Fibroblast of lung (primary cell): Measurements from ENCODE around the gene EID2B. TPM values are rescaled to one million over a fixed set of nuclear protein-coding genes. Genes with fewer than 3 reads are reported as not detected.

Experiments used
- DNase-seq, 2 donors: peaks; one replicate each; pipeline versions ENCODE4 v3.0.0 to v3.0.0-alpha.2; 2010; ENCODE audit warnings: low read depth in 2 of 2
- H2AFZ ChIP-seq: 2 replicates; pipeline ENCODE4 v1.5.1; 2012; ENCODE audit warnings: low read length, control low read depth, inconsistent platforms
- H3K27ac ChIP-seq: 2 replicates; pipeline ENCODE4 v1.5.1; 2011; ENCODE audit warnings: low read length, control low read depth; ENCODE audit not compliant: insufficient read depth
- H3K27me3 ChIP-seq: 2 replicates; pipeline ENCODE4 v1.5.1; 2011; ENCODE audit warnings: mild to moderate bottlenecking, low read length; ENCODE audit not compliant: control insufficient read depth, insufficient read depth
- H3K36me3 ChIP-seq: 2 replicates; pipeline ENCODE4 v1.5.1; 2011; ENCODE audit warnings: low read length; ENCODE audit not compliant: control insufficient read depth, insufficient read depth
- H3K4me1 ChIP-seq: 2 replicates; pipeline ENCODE4 v1.5.1; 2011; ENCODE audit warnings: low read length; ENCODE audit not compliant: control insufficient read depth, insufficient read depth; ENCODE audit errors: extremely low read depth
- H3K4me2 ChIP-seq: 2 replicates; pipeline ENCODE4 v1.5.1; 2011; ENCODE audit warnings: low read length, control low read depth; ENCODE audit not compliant: insufficient read depth; ENCODE audit errors: extremely low read depth
- H3K4me3 ChIP-seq, 4 experiments: fragments of 200-600 bp in 1 of 4; sonication (generic) in 1 of 4; replicated peaks in 1 of 4; 2 replicates each; pipeline ENCODE4 v1.5.1; 2011 to 2016; ENCODE audit warnings: low read length in 4 of 4, low read depth in 3 of 4, mild to moderate bottlenecking in 3 of 4, control low read depth in 2 of 4, inconsistent platforms in 1 of 4, mixed read lengths in 1 of 4; ENCODE audit not compliant: insufficient read depth in 1 of 4; ENCODE audit errors: control extremely low read depth in 1 of 4
- H3K79me2 ChIP-seq: 2 replicates; pipeline ENCODE4 v1.5.1; 2012; ENCODE audit warnings: mild to moderate bottlenecking, low read length, inconsistent platforms; ENCODE audit not compliant: control insufficient read depth, insufficient read depth
- H3K9ac ChIP-seq: 2 replicates; pipeline ENCODE4 v1.5.1; 2011; ENCODE audit warnings: mild to moderate bottlenecking, low read length, control low read depth; ENCODE audit not compliant: insufficient read depth
- H3K9me3 ChIP-seq: 2 replicates; pipeline ENCODE4 v1.5.1; 2012; ENCODE audit warnings: low read depth, low read length; ENCODE audit not compliant: control insufficient read depth, insufficient read depth
- H4K20me1 ChIP-seq: 2 replicates; pipeline ENCODE4 v1.5.1; 2011; ENCODE audit warnings: low read length; ENCODE audit not compliant: control insufficient read depth, insufficient read depth; ENCODE audit errors: extremely low read depth
- CTCF ChIP-seq, 2 donors: IDR thresholded peaks in 1 of 2; conservative IDR thresholded peaks in 1 of 2; 1 replicate in 1 of 2; 2 replicates in 1 of 2; pipeline ENCODE4 v1.5.1; 2011 to 2012; ENCODE audit warnings: low read length in 2 of 2, control low read depth in 1 of 2, inconsistent platforms in 1 of 2, low read depth in 1 of 2, mild to moderate bottlenecking in 1 of 2
- EZH2 ChIP-seq: IDR thresholded peaks from 2 replicates; pipeline ENCODE4 v1.5.1; 2012; ENCODE audit warnings: low read length, control low read depth, mild to moderate bottlenecking; ENCODE audit errors: missing control alignments
- polyA plus RNA-seq, 2 donors: library from polyadenylated mRNA; depleted of rRNA in 1 of 2; stranded (reverse) in 1 of 2; unstranded in 1 of 2; fragments of >200 nt; gene quantifications; 2 replicates each; pipeline ENCODE4 v1.2.1, GENCODE V29; 2011 to 2012; ENCODE audit warnings: missing spikeins in 1 of 2
- total RNA-seq: library from RNA; depleted of rRNA; stranded (reverse); fragments of >200 nt; gene quantifications from 2 replicates; pipeline ENCODE4 v1.2.1, GENCODE V29; 2014

Gene EID2B
- total and polyA plus RNA-seq, 2 donors (not counting 1 experiment from before 2014, with no cell fraction given), result 3.4 to 4.1 TPM

GRCh38 chr19:39500543-39500942, 32.1 kb downstream of the EID2B start:
- TF ChIP-seq CTCF (conservative IDR thresholded peaks at IDR 0.05 in 1 of 2, IDR thresholded peaks at IDR 0.05 in 1 of 2; ENCODE audit: low read depth in 1 of 2, low read length in 2 of 2) (no peak), EZH2 (no peak)
- no peaks in the 10 kb centered on the region for H3K36me3 ChIP-seq
- H3K27me3 ChIP-seq, result peaks cover 27% of the 10 kb centered on the region
- no peaks in the 10 kb centered on the region for H4K20me1 ChIP-seq
- DNase-seq, result no peak
- no peaks in the 10 kb centered on the region for H3K79me2 ChIP-seq
- H2AFZ ChIP-seq, result no peak overlapping the region
- H3K4me2 ChIP-seq, result no peak overlapping the region
- no peak overlapping the region for H3K9ac ChIP-seq
- H3K9me3 ChIP-seq, result no peaks in the 10 kb centered on the region
- H3K4me3 ChIP-seq, result no peak overlapping the region
- H3K27ac ChIP-seq, result no peak overlapping the region
- H3K4me1 ChIP-seq, result no peaks in the 10 kb centered on the region

- Histone ChIP-seq H3K27ac (no peak overlapping the region), H3K9me3 (no peaks in the 10 kb centered on the region)
Observed at GRCh38 chr19:39499932-39500331, 32.7 kb downstream of the EID2B start.

GRCh38 chr19:39498798-39499642, 33.6 kb downstream of the EID2B start, which contains the start of gene DLL3:
TSS of gene DLL3 (plus strand) at chr19:39498947. CDS start at chr19:39498975, 28 bp downstream.
- H3K9me3 ChIP-seq, result no peaks in the 10 kb centered on the region
- H3K4me1 ChIP-seq, result no peaks in the 10 kb centered on the region
- H2AFZ ChIP-seq, result peak within 1 kb of the TSS; percentile 29
- H3K27me3 ChIP-seq, result peaks cover 24% of the 10 kb centered on the region
- peak within 1 kb of the TSS in 2 of 4 experiments; percentile 30 to 46 for H3K4me3 ChIP-seq
- no peak within 1 kb of the TSS for H3K9ac ChIP-seq
- H3K79me2 ChIP-seq, result no peaks in the 10 kb centered on the region
- H4K20me1 ChIP-seq, result no peaks in the 10 kb centered on the region
- H3K4me2 ChIP-seq, result peak within 1 kb of the TSS; percentile 79
- DNase-seq, result peak in 1 of 2 donors; percentile 16
- TF ChIP-seq EZH2 (peak; percentile 14), CTCF (conservative IDR thresholded peaks at IDR 0.05 in 1 of 2, IDR thresholded peaks at IDR 0.05 in 1 of 2; ENCODE audit: low read depth in 1 of 2, low read length in 2 of 2) (no peak)
- H3K27ac ChIP-seq, result no peak within 1 kb of the TSS
- H3K36me3 ChIP-seq, result no peaks in the 10 kb centered on the region

More at GRCh38 chr19:39499932-39500331, 32.7 kb downstream of the EID2B start:
- Histone ChIP-seq H2AFZ (no peak overlapping the region), H3K27me3 (peaks cover 27% of the 10 kb centered on the region), H3K79me2 (no peaks in the 10 kb centered on the region), H3K9ac (no peak overlapping the region), H4K20me1 (no peaks in the 10 kb centered on the region), H3K4me2 (no peak overlapping the region), H3K36me3 (no peaks in the 10 kb centered on the region), H3K4me1 (no peaks in the 10 kb centered on the region), H3K4me3 (no peak overlapping the region)
- no peak for TF ChIP-seq EZH2
- TF ChIP-seq CTCF (conservative IDR thresholded peaks at IDR 0.05 in 1 of 2, IDR thresholded peaks at IDR 0.05 in 1 of 2; ENCODE audit: low read depth in 1 of 2, low read length in 2 of 2), result no peak
- DNase-seq, result no peak
